HG02588 (cell line): Measurements from ENCODE around the gene ZNF653.
"Not testable (repeated sequence)": the region's sequence is repeated elsewhere in the genome, so short reads cannot be mapped to it uniquely, and the experiment has no call there.

Source experiments
- ATAC-seq: cut with Tn5 transposase; IDR thresholded peaks from one replicate; pipeline ENCODE4 v1.9.1; 2021; ENCODE audit warnings: mild to moderate bottlenecking, moderate library complexity; ENCODE audit not compliant: unreplicated experiment

ZNF653 gene

GRCh38 chr19:11483366-11484111, 22.1 kb downstream of the ZNF653 start:
- ATAC-seq, result no peak

GRCh38 chr19:11482384-11483050, 23.1 kb downstream of the ZNF653 start:
- peak; percentile 46 for ATAC-seq

- ATAC-seq, result peak; percentile 67
Observed at GRCh38 chr19:11481534-11482383, 23.9 kb downstream of the ZNF653 start.

GRCh38 chr19:11480715-11481533, 24.7 kb downstream of the ZNF653 start, which contains the start of gene ELAVL3:
Gene ELAVL3, minus strand, starts transcription at chr19:11481046. Its CDS starts 438 bp downstream, at chr19:11480608.
- ATAC-seq, result no peak

- ATAC-seq, result no peak
Observed at GRCh38 chr19:11479898-11480714, 25.5 kb downstream of the ZNF653 start.

- ATAC-seq, result no peak
Observed at GRCh38 chr19:11479090-11479897, 26.3 kb downstream of the ZNF653 start.

- no peak for ATAC-seq
Observed at GRCh38 chr19:11478167-11479089, 27.2 kb downstream of the ZNF653 start.

GRCh38 chr19:11475861-11476260, 29.8 kb downstream of the ZNF653 start:
- no peak for ATAC-seq

- ATAC-seq, result not testable (repeated sequence)
Observed at GRCh38 chr19:11475343-11475742, 30.3 kb downstream of the ZNF653 start.

- ATAC-seq, result no peak
Observed at GRCh38 chr19:11473725-11474124, 31.9 kb downstream of the ZNF653 start.

- not testable (repeated sequence) for ATAC-seq
Observed at GRCh38 chr19:11468266-11468845, 37.3 kb downstream of the ZNF653 start.

- no peak for ATAC-seq
Observed at GRCh38 chr19:11465600-11465999, 40.0 kb downstream of the ZNF653 start.

GRCh38 chr19:11464333-11465265, 41.0 kb downstream of the ZNF653 start:
- ATAC-seq, result no peak

- ATAC-seq, result no peak
Observed at GRCh38 chr19:11463391-11463790, 42.2 kb downstream of the ZNF653 start.

GRCh38 chr19:11461453-11461852, 44.2 kb downstream of the ZNF653 start:
- no peak for ATAC-seq

GRCh38 chr19:11460207-11460606, 45.4 kb downstream of the ZNF653 start:
- ATAC-seq, result no peak
